ENCODE measurements around the gene PATJ.

GRCh38 chr1:61992257-61992656, 250.0 kb downstream of the PATJ start:
- TF ChIP-seq ZNF138 (tag by site-specific recombination; IDR thresholded peaks at IDR 0.05; ENCODE audit: borderline replicate concordance) (no peak), ZNF426 (tag by site-specific recombination; IDR thresholded peaks at IDR 0.05) (no peak), ZNF488 (tag by site-specific recombination; IDR thresholded peaks at IDR 0.05) (no peak), ZNF510 (tag by site-specific recombination; IDR thresholded peaks at IDR 0.05; ENCODE audit: insufficient replicate concordance) (no peak), ZNF600 (tag by site-specific recombination; IDR thresholded peaks at IDR 0.05) (no peak), ZNF544 (tag by site-specific recombination; IDR thresholded peaks at IDR 0.05) (no peak)
